ENCODE data around the gene KRT6A. TPM values are rescaled to one million over a fixed set of nuclear protein-coding genes. Genes with fewer than 3 reads are reported as not detected.
A peak's percentile ranks its signal among the peaks of the same experiment; 100 is the strongest.
"Not testable (repeated sequence)": the region's sequence is repeated elsewhere in the genome, so short reads cannot be mapped to it uniquely, and the experiment has no call there.

The KRT6A gene
- total RNA-seq, 3 donors from 2014 or later, result not detected

- Mint-ChIP-seq H3K4me1 (ENCODE audit: low read depth) (no peaks in the 10 kb centered on the region), H3K4me3 (no peak overlapping the region), H3K27me3 (ENCODE audit: low read depth) (peaks cover 9% of the 10 kb centered on the region), H3K36me3 (ENCODE audit: insufficient read depth) (no peaks in the 10 kb centered on the region), H3K9me3 (no peaks in the 10 kb centered on the region)
- DNase-seq, result no peak
- no peak for ATAC-seq
These were observed 26.3 kb upstream of the KRT6A start for GRCh38 chr12:52519387-52519703.

DNA sequence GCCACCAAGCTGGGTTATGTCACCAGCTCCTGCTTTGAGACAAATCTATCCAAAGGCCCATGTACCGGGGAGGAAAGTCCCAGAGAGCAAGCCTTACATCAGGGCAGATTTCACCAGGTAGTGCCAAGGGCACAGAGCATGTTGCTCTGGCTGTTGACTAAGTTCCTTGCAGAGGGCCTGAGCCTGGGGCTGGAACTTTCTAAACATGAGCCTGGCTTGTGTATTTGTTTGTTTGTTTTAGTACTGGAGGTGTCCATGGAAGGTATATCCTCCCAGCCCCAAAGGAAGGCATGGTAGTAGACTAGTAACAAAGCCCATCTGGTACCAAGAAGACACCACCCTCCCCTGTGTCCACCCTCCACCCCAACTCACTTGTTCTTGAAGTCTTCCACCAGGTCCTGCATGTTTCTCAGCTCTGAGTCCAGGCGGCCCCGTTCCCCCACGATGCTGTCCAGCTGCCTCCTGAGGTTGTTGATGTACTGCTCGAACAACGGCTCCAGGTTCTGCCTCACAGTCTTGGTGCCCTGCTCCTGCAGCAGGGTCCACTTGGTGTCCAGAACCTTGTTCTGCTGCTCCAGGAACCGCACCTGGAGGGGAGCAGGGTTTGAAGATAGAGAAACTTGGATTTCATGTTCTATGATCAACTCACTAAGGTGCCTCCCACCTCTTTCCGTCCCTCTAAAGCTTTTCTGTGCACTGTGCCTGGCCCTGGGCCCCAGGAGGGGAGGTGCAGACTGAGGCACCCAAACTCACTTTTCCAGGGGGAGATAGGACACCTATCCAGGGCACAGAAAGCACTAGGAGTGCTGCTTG lies 25.7 kb upstream of the KRT6A start:
- Mint-ChIP-seq H3K4me1 (ENCODE audit: low read depth) (no peaks in the 10 kb centered on the region), H3K9me3 (no peaks in the 10 kb centered on the region), H3K36me3 (ENCODE audit: insufficient read depth) (no peaks in the 10 kb centered on the region), H3K4me3 (no peak overlapping the region), H3K27me3 (ENCODE audit: low read depth) (peaks cover 9% of the 10 kb centered on the region)
- DNase-seq, result no peak
- no peak for ATAC-seq

DNA sequence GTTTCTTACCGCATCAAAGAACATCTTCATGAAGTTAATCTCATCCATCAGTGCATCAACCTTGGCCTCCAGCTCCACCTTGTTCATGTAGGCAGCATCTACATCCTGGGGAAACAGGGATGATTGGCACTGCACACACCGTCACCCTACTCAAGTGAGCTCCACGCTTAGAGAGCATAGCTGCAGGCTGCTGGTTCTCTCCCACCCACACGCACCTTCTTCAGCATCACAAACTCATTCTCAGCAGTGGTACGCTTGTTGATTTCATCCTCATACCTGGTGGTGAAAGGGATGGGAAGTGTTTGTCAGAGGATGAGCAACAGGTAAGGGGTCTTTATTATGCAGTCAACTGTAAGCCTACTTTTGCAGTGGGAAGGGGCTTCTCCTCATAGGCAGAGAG lies 24.8 kb upstream of the KRT6A start:
- H3K9me3 Mint-ChIP-seq, result no peaks in the 10 kb centered on the region
- no peaks in the 10 kb centered on the region for H3K36me3 Mint-ChIP-seq (ENCODE audit: insufficient read depth)

DNA sequence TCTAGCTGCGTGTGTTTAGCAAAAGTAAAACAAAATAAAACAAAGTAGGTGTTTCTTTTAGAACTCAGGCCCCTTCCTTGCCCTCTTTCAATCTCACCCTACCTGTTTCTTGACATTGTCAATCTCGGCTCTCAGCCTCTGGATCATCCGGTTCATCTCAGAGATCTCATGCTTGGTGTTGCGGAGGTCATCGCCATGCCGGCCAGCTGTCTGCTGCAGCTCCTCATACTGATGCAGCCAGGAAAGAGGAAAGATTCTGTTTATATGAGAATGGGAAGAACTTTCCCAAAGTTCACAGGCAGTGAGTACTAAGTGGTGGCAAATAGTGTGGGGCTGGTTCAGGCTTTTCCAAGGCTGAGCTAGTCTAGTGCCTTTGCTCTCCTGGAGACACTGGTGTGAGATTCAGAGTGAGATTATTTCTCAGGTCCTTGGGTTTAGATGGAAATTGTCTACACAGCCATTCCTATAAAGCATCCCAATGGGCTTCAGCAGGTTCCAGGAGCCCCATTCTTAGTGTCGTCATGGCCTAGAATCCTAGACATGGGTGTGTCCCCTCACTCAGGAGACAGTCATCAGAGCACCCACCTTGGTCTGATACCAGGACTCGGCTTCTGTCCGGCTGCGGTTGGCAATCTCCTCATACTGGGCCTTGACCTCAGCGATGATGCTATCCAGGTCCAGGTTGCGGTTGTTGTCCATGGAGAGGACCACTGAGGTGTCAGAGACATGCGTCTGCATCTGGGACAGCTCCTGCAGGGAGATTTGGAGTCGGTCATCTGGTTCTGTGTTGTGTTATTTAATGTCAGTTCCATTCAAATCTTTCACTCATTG lies 24.2 kb upstream of the KRT6A start:
- DNase-seq, result no peak
- Mint-ChIP-seq H3K27me3 (ENCODE audit: low read depth) (peaks cover 12% of the 10 kb centered on the region), H3K4me3 (no peak overlapping the region), H3K9me3 (no peaks in the 10 kb centered on the region), H3K36me3 (ENCODE audit: insufficient read depth) (no peaks in the 10 kb centered on the region), H3K4me1 (ENCODE audit: low read depth) (no peaks in the 10 kb centered on the region)
- ATAC-seq, result no peak

More for the DNA sequence above, 24.8 kb upstream of the KRT6A start:
- ATAC-seq, result no peak
- Mint-ChIP-seq H3K27me3 (ENCODE audit: low read depth) (peaks cover 9% of the 10 kb centered on the region), H3K4me1 (ENCODE audit: low read depth) (no peaks in the 10 kb centered on the region), H3K4me3 (no peak overlapping the region)
- no peak for DNase-seq

DNA sequence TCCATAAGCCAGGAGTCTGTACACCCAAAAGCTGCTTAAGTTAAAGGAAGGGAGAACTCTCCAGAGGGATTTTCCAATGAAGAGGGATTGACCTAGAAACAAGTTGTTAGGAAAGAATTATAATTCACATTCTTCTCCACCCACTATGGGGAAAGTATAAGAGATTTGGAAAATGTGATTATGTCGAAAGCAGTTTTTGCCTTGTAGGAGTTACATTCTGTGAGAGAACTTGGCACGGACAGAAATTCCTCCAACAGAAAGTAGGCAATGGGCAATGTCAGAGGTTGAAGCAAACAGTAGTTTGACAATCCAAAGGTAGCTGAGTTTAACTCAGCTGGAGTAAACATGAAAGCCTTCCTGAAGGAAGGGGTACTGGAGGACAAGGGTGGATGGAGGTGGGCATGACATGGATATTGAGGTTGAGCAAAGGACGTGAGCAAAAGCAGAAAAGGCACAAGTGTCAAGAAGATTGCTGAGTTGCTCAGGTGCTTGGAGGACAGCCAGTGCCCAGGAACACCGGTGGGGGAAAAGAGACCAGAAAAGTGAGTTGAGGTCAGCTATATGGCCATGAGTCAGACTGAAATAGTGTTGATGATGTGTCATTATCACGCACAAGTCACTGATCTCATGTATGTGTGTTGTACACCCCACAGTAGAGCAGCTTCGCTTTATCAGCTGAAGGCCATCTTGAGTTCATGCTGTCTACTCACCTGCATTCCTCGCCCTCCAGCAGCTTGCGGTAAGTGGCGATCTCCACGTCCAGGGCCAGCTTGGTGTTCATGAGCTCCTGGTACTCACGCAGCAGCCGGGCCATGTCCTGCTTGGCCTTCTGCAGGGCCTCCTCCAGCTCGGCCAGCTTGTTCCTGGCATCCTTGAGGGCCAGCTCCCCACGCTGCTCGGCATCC lies 23.1 kb upstream of the KRT6A start:
- Mint-ChIP-seq H3K4me1 (ENCODE audit: low read depth) (no peaks in the 10 kb centered on the region), H3K36me3 (ENCODE audit: insufficient read depth) (no peaks in the 10 kb centered on the region), H3K4me3 (no peak overlapping the region), H3K27me3 (ENCODE audit: low read depth) (peaks cover 12% of the 10 kb centered on the region), H3K9me3 (peaks cover 3% of the 10 kb centered on the region)
- DNase-seq (no peak), ATAC-seq (no peak)

DNA sequence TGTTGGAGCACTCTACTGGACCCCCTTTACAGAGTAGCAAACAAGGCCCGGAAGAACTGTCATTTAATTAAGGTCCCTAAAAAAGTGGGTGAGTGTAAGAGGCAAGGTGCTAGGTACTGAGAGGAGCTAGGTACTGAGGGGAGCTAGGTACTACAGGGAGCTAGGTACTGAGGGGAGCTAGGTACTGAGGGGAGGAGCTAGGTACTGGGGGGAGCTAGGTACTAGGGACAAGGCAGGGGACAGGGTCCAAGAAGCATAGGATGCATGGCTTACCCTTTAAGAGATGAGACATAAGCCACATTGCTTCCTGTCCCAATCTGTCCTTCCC lies 22.2 kb upstream of the KRT6A start:
- peaks cover 5% of the 10 kb centered on the region for H3K9me3 Mint-ChIP-seq
- peaks cover 13% of the 10 kb centered on the region for H3K27me3 Mint-ChIP-seq (ENCODE audit: low read depth)
- ATAC-seq (no peak), DNase-seq (no peak)
- H3K36me3 Mint-ChIP-seq (ENCODE audit: insufficient read depth), result no peaks in the 10 kb centered on the region
- H3K4me1 Mint-ChIP-seq (ENCODE audit: low read depth), result no peaks in the 10 kb centered on the region
- H3K4me3 Mint-ChIP-seq, result no peak overlapping the region

DNA sequence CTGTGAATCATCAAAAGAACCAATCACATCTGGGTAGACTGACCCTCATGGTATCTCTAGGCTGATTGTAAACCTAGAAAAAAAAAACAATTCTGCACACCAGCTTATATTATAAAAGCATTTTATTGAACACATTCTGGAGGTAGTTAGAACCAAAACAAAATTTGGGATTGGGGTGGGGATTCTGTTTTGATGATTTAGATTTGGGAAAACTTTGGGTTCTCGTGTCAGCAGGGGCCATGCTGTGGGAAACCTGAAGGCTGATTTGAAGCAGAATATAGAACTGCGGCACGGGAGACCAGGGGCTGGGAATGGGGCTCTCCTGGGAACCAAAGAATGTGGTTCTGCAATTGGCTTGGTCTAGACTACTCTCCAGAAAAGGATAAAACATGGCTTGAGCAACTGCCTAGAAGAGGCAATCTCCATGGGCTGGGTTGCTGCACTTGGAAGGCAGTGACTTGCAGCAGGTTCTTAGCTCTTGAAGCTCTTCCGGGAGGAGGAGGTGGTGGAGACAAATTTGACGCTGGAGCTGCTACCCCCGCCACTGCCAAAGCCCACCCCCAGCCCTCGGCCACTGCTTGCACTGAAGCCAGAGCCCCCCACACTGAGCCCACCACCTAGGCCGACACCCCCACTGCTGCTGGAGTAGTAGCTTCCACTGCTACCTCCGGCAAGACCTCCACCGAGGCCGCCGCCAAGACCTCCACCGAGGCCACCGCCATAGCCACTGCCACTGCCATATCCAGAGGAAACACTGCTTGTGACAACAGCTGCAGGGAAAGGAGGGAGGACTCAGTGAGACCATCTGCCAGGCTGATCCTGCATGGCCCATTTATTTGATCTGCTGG lies 21.6 kb upstream of the KRT6A start:
- Mint-ChIP-seq H3K27me3 (ENCODE audit: low read depth) (peaks cover 18% of the 10 kb centered on the region), H3K4me1 (ENCODE audit: low read depth) (no peaks in the 10 kb centered on the region), H3K9me3 (peaks cover 5% of the 10 kb centered on the region), H3K4me3 (no peak overlapping the region), H3K36me3 (ENCODE audit: insufficient read depth) (no peaks in the 10 kb centered on the region)
- no peak for DNase-seq
- ATAC-seq, result no peak

DNA sequence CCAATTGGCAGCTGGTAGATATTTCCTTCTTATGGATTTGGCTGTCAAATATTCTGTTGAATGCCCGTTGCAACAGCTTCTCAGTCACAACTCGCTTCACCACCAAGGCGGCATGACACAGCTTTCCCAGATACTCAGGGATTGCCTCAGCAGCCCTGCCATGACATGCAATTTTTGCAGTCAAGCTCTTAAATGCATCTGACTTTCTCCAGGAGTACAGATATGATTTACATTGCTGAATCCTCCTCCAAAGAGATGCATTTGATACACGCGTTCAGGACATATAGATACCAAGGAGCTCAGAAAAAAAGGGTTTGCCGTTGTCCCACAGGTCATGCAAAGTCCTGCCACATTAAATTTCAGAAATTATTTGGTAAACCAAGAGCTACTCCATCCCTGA lies 20.7 kb upstream of the KRT6A start:
- Mint-ChIP-seq H3K9me3 (peaks cover 5% of the 10 kb centered on the region), H3K27me3 (ENCODE audit: low read depth) (peaks cover 19% of the 10 kb centered on the region), H3K4me1 (ENCODE audit: low read depth) (no peaks in the 10 kb centered on the region), H3K36me3 (ENCODE audit: insufficient read depth) (no peaks in the 10 kb centered on the region), H3K4me3 (no peak overlapping the region)
- ATAC-seq (no peak), DNase-seq (no peak)

GRCh38 chr12:52508211-52508610 lies 15.2 kb upstream of the KRT6A start:
- Mint-ChIP-seq H3K4me1 (ENCODE audit: low read depth) (no peaks in the 10 kb centered on the region), H3K27me3 (ENCODE audit: low read depth) (peaks cover 30% of the 10 kb centered on the region)

DNA sequence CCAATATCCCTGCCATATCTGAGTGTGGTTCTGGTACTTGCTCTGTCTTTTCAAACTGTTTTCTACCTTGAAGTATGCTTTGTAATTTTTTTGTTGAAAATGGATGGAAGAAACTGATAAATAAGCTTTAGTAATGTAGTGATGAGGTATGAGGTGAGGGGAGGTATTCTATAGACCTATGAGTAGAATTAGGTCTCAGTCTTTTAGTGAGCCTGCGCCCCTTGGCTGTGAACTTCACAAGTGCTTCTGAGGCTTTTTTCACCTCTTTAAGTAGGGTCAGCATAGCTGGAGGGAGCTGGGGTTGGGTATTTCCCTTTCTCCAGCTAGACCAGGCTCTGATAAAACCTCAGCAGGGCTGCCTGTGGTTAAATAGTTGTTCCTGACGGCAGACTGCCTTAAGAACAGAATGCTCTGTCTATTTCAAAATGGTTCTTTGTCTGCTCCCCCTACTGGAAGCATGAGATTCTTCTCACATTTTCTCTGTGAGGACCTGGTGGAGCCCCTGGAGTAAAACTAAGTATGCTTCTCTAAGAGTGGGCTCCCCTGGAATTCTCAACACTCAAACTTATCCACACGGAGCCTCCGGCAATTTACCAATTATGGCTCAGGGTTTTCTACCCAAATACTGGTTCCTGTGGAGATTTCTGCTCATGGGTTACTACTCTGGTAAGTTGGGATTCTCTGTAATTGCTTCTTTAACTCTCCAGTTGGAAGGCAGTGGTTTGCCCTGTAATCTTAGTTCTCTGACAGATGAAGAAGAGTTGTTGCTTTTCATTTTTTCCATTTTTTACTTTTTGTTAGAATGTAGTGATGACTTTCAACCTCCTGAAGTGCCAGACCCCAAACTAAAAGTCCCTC lies 14.0 kb upstream of the KRT6A start:
- Mint-ChIP-seq H3K4me1 (ENCODE audit: low read depth) (no peaks in the 10 kb centered on the region), H3K27me3 (ENCODE audit: low read depth) (peaks cover 27% of the 10 kb centered on the region), H3K36me3 (ENCODE audit: insufficient read depth) (no peaks in the 10 kb centered on the region), H3K4me3 (no peak overlapping the region), H3K9me3 (peaks cover 5% of the 10 kb centered on the region)
- ATAC-seq (peak in 1 of 2 donors; percentile 60), DNase-seq (no peak)

More at GRCh38 chr12:52508211-52508610, 15.2 kb upstream of the KRT6A start:
- DNase-seq (no peak), ATAC-seq (no peak)
- no peaks in the 10 kb centered on the region for H3K36me3 Mint-ChIP-seq (ENCODE audit: insufficient read depth)
- H3K9me3 Mint-ChIP-seq, result peaks cover 5% of the 10 kb centered on the region
- no peak overlapping the region for H3K4me3 Mint-ChIP-seq

GRCh38 chr12:52502877-52503276 lies 9.8 kb upstream of the KRT6A start:
- Mint-ChIP-seq H3K36me3 (ENCODE audit: insufficient read depth) (no peaks in the 10 kb centered on the region), H3K27me3 (ENCODE audit: low read depth) (peaks cover 18% of the 10 kb centered on the region), H3K9me3 (no peaks in the 10 kb centered on the region), H3K4me3 (no peak overlapping the region), H3K4me1 (ENCODE audit: low read depth) (no peaks in the 10 kb centered on the region)
- no peak for ATAC-seq
- DNase-seq, result no peak

- DNase-seq (no peak), ATAC-seq (no peak)
- Mint-ChIP-seq H3K9me3 (no peaks in the 10 kb centered on the region), H3K27me3 (ENCODE audit: low read depth) (peaks cover 19% of the 10 kb centered on the region), H3K36me3 (ENCODE audit: insufficient read depth) (no peaks in the 10 kb centered on the region), H3K4me3 (no peak overlapping the region), H3K4me1 (ENCODE audit: low read depth) (no peaks in the 10 kb centered on the region)
These were observed 8.4 kb upstream of the KRT6A start for GRCh38 chr12:52501490-52501889.

DNA sequence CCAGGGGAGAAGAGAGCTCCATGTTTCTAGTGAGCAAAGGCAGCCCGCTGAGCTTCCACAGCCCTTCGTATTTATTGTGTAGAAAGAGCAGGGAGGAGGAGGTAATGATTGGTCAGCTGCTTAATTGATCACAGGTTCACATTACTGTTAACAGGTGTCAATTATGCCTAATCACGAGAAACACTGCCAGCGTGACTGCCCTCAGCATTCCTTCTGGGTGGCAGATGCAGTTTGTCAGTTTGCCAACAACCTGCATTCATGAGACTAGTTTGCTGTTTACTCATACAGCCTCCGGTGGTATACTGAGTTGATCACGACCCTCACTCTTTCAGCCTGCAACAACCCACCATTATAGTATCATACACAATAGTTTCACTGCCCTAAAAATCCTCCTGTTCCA lies 7.5 kb upstream of the KRT6A start:
- not testable (repeated sequence) for H3K36me3 Mint-ChIP-seq (ENCODE audit: insufficient read depth); H3K4me3 Mint-ChIP-seq; ATAC-seq; DNase-seq; H3K4me1 Mint-ChIP-seq (ENCODE audit: low read depth); H3K9me3 Mint-ChIP-seq
- peaks cover 10% of the 10 kb centered on the region for H3K27me3 Mint-ChIP-seq (ENCODE audit: low read depth)

Data from activated T-cell treated with anti-CD3 and anti-CD28 coated beads, Interleukin-2, amount 50 U/mL, for 4 hours (primary cell).